Colon (tissue), 2 donors: ENCODE results near the gene C4B.
"Not testable (repeated sequence)": the region's sequence is repeated elsewhere in the genome, so short reads cannot be mapped to it uniquely, and the experiment has no call there.

Experiments
- FAIRE-seq: peaks from 2 replicates; lab custom pipeline; 2012; peaks lifted over from hg19 to GRCh38; lab: Jason Lieb, UNC
- donor health status: control.
- donor health status: control.

C4B gene

DNA sequence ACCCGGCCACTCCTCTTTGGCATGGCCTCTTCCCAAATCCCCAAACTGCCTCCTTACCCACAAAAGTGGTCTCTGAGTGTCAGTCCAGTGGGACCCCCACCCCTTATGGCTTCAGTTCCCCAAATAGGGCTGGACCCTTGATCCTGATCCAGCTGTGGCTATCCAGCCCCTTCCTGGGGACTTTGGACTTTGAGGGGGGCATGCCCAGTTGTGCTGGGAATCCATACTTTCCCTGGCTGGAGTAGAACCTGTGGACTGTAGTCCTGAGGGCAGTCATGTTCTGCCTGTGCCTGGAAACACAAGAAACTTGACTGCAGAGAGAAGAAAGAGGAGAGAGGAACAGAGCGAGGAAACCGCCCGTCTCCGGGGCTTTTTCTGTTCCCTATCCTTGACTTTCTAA lies 22.5 kb downstream of the C4B start:
- FAIRE-seq: not testable (repeated sequence)

- FAIRE-seq: not testable (repeated sequence)
These were observed 23.3 kb downstream of the C4B start, which contains the start of gene CYP21A2 for GRCh38 chr6:32037598-32038524. CYP21A2 (plus strand) TSS chr6:32038415; CDS start chr6:32038423, 8 bp downstream.

DNA sequence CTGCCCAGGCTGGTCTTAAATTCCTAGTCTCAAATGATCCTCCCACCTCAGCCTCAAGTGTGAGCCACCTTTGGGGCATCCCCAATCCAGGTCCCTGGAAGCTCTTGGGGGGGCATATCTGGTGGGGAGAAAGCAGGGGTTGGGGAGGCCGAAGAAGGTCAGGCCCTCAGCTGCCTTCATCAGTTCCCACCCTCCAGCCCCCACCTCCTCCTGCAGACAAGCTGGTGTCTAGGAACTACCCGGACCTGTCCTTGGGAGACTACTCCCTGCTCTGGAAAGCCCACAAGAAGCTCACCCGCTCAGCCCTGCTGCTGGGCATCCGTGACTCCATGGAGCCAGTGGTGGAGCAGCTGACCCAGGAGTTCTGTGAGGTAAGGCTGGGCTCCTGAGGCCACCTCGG lies 24.3 kb downstream of the C4B start:
- FAIRE-seq: not testable (repeated sequence)

DNA sequence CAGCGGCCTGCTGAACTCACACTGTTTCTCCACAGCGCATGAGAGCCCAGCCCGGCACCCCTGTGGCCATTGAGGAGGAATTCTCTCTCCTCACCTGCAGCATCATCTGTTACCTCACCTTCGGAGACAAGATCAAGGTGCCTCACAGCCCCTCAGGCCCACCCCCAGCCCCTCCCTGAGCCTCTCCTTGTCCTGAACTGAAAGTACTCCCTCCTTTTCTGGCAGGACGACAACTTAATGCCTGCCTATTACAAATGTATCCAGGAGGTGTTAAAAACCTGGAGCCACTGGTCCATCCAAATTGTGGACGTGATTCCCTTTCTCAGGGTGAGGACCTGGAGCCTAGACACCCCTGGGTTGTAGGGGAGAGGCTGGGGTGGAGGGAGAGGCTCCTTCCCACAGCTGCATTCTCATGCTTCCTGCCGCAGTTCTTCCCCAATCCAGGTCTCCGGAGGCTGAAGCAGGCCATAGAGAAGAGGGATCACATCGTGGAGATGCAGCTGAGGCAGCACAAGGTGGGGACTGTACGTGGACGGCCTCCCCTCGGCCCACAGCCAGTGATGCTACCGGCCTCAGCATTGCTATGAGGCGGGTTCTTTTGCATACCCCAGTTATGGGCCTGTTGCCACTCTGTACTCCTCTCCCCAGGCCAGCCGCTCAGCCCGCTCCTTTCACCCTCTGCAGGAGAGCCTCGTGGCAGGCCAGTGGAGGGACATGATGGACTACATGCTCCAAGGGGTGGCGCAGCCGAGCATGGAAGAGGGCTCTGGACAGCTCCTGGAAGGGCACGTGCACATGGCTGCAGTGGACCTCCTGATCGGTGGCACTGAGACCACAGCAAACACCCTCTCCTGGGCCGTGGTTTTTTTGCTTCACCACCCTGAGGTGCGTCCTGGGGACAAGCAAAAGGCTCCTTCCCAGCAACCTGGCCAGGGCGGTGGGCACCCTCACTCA lies 25.0 kb downstream of the C4B start:
- not testable (repeated sequence) for FAIRE-seq

GRCh38 chr6:32040299-32041049 lies 25.9 kb downstream of the C4B start:
- FAIRE-seq: not testable (repeated sequence)

DNA sequence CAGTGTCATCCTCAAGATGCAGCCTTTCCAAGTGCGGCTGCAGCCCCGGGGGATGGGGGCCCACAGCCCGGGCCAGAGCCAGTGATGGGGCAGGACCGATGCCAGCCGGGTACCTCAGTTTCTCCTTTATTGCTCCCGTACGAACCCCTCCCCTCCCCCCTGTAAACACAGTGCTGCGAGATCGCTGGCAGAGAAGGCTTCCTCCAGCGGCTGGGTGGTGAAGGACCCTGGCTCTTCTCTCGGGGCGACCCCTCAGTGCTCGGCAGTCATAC lies 26.4 kb downstream of the C4B start:
- FAIRE-seq: not testable (repeated sequence)

- FAIRE-seq: not testable (repeated sequence)
These were observed 26.8 kb downstream of the C4B start for GRCh38 chr6:32041385-32041784.

DNA sequence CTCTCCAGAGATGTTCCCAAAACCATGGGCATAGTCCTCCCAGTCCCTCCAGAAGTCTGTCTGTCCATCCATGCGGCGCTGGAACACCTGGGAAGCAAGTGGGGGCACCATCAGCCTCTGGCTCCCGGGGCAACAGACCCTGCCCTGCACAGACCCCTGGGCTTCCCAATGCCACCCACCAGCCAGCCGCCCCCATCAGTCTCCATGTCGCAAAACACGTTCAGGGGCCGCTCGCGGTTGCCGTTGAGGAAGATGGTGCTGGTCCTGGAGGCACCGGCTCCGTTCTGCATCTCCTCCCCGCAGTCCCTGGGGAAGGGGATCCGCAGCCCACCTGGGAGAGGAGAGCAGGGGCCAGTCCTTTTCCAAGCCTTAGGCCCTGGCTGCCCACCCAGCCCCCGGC lies 27.7 kb downstream of the C4B start:
- not testable (repeated sequence) for FAIRE-seq

DNA sequence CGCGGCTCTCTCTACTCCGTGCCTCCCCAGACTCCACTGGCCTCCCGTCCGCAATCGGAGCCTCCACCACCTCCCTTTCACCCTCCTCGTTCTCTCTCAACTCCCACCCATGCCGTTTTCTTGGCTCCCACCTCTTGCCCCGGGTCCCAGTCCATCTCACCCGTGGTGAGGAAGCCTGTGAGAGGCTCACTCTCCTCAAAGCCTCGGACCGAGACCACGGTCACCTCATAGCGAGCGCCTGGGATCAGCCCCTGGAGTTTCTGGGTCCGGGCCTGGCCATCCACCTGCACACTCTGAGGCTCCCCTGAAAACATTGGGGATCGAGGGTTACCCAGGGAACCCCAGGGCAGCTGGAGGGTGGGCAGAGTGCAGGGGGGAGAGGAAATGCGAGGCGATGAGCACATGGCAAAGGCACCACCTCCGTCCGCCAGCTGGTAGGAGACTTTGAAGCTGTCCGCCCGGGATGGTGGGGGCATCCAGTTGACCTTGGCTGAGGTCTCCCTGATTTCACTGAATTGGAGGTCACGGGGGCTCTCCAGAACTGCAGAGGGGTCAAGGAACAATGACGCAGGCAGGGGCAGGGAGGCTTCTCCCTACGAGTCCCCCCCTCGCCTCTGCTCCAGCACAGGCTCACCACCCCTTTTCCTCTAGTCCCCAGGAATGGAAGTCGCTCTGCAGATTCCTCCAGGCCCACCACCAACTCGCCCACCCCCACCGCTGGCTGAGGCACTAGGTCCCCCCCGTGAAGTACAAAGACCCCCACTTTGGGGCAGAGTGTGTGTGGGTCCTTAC lies 29.2 kb downstream of the C4B start:
- FAIRE-seq: not testable (repeated sequence)

DNA sequence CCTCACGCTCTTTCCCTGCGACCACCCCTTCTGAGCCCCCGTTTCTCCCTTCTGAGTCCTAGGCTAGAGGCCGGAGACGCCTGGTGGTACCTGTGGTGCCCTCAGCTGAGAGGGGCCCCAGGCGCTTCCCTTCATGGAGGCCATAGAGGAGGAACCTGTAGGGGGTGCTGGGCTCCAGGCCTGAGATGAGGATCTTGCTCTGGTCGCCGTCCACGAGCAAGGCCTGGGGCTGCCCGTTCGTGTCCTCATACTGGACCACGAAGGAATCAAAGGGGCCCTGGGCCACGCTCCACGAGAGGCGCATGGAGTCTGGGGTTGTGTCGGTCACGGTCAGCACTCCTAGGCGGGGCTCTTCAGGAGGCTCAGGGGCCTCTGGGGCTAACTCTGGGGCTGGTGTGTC lies 30.3 kb downstream of the C4B start:
- not testable (repeated sequence) for FAIRE-seq

- FAIRE-seq: no peak
These were observed 31.3 kb downstream of the C4B start for GRCh38 chr6:32045811-32046449.

- no peak for FAIRE-seq
These were observed 32.0 kb downstream of the C4B start for GRCh38 chr6:32046450-32047083.

GRCh38 chr6:32047084-32047478 lies 32.5 kb downstream of the C4B start:
- FAIRE-seq: no peak

- no peak for FAIRE-seq
These were observed 32.9 kb downstream of the C4B start for GRCh38 chr6:32047539-32047854.

- FAIRE-seq: no peak
These were observed 33.5 kb downstream of the C4B start for GRCh38 chr6:32047855-32048766.

DNA sequence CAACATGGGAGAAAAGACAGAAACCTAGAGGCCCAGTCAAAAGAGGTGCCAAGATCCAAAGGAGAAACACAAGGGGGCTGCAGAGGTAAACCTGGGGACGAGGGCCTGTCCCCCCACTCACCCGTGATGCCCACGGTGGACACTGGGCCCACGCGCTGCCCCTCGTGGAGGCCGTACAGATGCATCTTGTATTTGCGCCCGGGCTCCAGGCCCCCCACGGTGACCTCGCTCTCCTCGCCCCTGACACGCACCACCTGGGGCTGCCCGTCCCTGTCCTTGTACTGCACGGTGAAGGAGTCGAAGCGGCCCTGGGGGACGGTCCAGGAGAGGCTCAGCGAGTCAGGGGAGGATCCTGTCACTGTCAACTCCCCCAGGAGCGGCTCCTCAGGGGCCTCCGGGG lies 34.6 kb downstream of the C4B start:
- not testable (repeated sequence) for FAIRE-seq

GRCh38 chr6:32049736-32050135 lies 35.1 kb downstream of the C4B start:
- not testable (repeated sequence) for FAIRE-seq

GRCh38 chr6:32050562-32050961 lies 36.0 kb downstream of the C4B start:
- no peak for FAIRE-seq

DNA sequence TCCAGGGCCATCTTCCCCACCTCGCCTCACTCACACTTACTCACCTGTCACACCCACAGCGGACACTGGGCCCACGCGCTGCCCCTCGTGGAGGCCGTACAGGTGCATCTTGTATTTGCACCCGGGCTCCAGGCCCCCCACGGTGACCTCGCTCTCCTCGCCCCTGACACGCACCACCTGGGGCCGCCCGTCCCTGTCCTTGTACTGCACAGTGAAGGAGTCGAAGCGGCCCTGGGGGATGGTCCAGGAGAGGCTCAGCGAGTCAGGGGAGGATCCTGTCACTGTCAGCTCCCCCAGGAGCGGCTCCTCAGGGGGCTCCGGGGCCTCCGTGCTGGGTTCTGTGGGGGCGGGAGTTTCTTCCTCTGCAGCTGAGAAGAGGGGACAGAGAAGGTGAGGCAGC lies 38.0 kb downstream of the C4B start:
- not testable (repeated sequence) for FAIRE-seq
